D721Med (cell line): ENCODE measurements around the gene OGT.

Source experiments
- DNase-seq: peaks from one replicate; pipeline ENCODE4 v3.0.0; 2011; ENCODE audit warnings: low spot score; ENCODE audit not compliant: insufficient read length
- FAIRE-seq: peaks from 2 replicates; lab custom pipeline; 2011; peaks lifted over from hg19 to GRCh38; lab: Jason Lieb, UNC
- CTCF ChIP-seq: IDR thresholded peaks from 2 replicates; pipeline ENCODE4 v1.5.1; 2012; ENCODE audit warnings: mild to moderate bottlenecking, control low read depth; ENCODE audit not compliant: insufficient read depth; ENCODE audit errors: missing control alignments

Gene OGT

GRCh38 chrX:71541210-71542022 lies 8.5 kb downstream of the OGT start:
- FAIRE-seq: peak; percentile 38

GRCh38 chrX:71542411-71542810 lies 9.5 kb downstream of the OGT start:
- no peak for FAIRE-seq
- TF ChIP-seq CTCF: no peak
- DNase-seq: no peak

More at GRCh38 chrX:71541210-71542022, 8.5 kb downstream of the OGT start:
- DNase-seq: no peak
- TF ChIP-seq CTCF: no peak

- DNase-seq (no peak), FAIRE-seq (peak; percentile 84)
- TF ChIP-seq CTCF: no peak
Observed at GRCh38 chrX:71542825-71543224, 9.9 kb downstream of the OGT start.

GRCh38 chrX:71543316-71543715 lies 10.4 kb downstream of the OGT start:
- no peak for TF ChIP-seq CTCF
- DNase-seq: no peak
- no peak for FAIRE-seq

GRCh38 chrX:71545364-71545763 lies 12.5 kb downstream of the OGT start:
- DNase-seq (no peak), FAIRE-seq (no peak)
- no peak for TF ChIP-seq CTCF

- DNase-seq (no peak), FAIRE-seq (no peak)
- TF ChIP-seq CTCF: no peak
Observed at GRCh38 chrX:71546879-71547278, 14.0 kb downstream of the OGT start.

- FAIRE-seq (no peak), DNase-seq (no peak)
- no peak for TF ChIP-seq CTCF
Observed at GRCh38 chrX:71547339-71547738, 14.4 kb downstream of the OGT start.
